ENCODE data around the gene TOR1B.
"Not testable (repeated sequence)": the region's sequence is repeated elsewhere in the genome, so short reads cannot be mapped to it uniquely, and the experiment has no call there.

The TOR1B gene

DNA sequence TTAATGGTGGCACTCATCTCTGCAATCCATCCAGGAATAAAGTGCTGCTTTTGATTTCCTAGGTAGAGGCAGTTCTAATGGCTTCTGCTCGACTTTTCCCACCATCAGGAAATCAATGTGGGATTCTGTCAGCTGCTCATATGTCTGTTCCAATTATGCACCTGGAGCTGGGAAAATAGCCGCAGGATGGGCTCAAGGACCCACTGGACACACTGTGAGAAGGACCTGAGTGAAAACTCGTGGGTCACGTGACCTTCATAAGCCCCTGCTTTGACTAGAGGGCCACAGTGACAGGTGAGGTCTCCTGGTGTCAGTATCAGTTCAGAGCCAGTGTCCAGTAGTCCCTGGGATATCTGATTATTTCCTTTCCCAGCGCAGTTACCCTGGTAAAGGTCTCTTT lies 32.2 kb upstream of the TOR1B start:
- TF ChIP-seq, protein P1, sequence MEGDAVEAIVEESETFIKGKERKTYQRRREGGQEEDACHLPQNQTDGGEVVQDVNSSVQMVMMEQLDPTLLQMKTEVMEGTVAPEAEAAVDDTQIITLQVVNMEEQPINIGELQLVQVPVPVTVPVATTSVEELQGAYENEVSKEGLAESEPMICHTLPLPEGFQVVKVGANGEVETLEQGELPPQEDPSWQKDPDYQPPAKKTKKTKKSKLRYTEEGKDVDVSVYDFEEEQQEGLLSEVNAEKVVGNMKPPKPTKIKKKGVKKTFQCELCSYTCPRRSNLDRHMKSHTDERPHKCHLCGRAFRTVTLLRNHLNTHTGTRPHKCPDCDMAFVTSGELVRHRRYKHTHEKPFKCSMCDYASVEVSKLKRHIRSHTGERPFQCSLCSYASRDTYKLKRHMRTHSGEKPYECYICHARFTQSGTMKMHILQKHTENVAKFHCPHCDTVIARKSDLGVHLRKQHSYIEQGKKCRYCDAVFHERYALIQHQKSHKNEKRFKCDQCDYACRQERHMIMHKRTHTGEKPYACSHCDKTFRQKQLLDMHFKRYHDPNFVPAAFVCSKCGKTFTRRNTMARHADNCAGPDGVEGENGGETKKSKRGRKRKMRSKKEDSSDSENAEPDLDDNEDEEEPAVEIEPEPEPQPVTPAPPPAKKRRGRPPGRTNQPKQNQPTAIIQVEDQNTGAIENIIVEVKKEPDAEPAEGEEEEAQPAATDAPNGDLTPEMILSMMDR (conservative IDR thresholded peaks at IDR 0.05; ENCODE audit: low read depth, low read length): no peak
- no peak overlapping the region for H3K4me3 ChIP-seq (ENCODE audit: low read length)
- DNase-seq (ENCODE audit: low read depth): no peak

DNA sequence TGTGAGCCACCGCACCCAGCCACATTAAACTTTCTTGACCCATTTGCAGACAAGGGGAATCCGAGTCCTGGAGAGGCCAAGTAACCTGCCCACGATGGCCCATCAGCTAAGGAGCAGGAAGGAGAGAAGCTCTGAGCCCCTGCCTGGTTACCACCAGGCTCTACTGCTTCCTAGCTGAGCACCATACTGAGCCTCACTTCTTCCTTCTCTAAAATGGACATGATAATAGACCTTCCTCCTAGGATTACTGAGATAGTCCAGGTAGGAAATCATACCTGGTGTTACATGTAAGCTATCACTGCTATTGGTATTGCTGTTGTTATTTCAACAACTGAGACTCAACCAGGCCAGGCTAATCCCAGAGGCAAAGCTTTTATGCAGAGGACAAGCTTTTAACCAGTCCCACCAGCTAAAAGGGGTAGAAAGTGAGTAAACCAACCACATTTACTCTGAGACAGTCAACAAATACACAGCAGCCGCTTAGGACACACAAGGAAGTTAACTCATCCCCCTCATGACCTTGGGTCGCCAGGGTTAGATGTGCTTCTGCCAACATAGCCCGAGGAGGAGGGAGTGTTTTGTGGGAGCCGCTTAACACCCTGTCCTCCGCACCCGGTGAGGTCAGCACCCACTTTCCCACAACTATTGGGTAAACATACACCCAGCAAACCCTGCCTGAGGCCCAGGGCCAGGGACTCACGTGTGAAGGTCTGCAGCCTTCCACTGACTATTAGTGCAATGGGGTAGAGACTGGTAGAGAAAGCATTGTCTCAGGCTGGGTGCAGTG lies 29.5 kb upstream of the TOR1B start:
- no peak for DNase-seq (ENCODE audit: low read depth)
- TF ChIP-seq, protein P1 (conservative IDR thresholded peaks at IDR 0.05; ENCODE audit: low read depth, low read length): no peak

DNA sequence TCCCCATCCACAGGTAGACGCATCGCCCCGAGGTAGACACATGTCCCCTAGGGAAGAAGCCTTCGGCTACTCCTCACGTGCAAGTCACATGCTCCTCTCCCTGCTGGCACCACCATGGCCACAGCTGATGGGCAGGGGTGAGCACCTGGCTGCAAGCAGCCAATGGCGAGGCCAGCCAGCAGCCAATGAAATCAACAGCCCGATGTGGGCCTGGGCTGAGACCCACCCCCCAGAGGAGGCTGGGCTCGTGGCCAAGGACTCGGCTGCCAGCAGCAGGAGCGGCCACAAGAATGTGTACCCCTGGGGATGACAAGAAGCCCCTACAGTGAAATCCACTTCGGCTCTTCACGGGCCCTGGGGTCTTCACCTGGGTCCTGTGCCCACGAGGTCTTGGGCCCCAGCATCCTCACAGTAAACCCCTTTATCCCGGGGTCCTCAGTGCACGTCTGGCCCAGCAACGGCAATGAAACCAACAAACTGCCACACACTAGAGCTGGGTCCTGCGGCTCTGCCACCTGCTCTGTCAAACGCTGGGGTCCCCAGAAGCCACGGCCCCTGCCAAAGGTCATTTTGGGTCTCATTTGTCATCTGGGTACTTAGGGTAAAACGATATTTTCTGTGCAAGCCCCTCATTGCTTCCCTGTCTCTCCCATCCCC lies 28.1 kb upstream of the TOR1B start:
- no peak overlapping the region for H3K4me3 ChIP-seq (ENCODE audit: low read length)
- DNase-seq (ENCODE audit: low read depth): no peak
- TF ChIP-seq, protein P1 (conservative IDR thresholded peaks at IDR 0.05; ENCODE audit: low read depth, low read length): no peak

More for the DNA sequence above, 29.5 kb upstream of the TOR1B start:
- H3K4me3 ChIP-seq (ENCODE audit: low read length): no peak overlapping the region

DNA sequence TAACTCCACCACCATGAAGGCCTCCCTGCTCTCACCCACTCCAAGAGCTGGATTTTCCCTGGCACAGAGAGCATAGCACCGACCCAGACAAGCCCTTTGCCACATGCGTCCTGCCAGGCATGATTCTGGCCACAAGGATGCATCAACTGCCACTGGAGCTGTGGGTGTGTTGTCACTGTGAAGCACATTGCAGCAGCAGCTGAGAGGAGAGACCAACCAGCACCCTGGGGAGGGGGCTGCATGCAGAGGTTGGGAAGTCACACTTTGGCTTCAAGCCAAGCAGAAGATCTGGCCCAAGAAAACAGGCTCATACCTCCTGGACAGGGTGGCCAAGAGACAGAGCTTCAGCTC lies 27.6 kb upstream of the TOR1B start:
- no peak for DNase-seq (ENCODE audit: low read depth)
- TF ChIP-seq, protein P1 (conservative IDR thresholded peaks at IDR 0.05; ENCODE audit: low read depth, low read length): no peak
- H3K4me3 ChIP-seq (ENCODE audit: low read length): no peak overlapping the region

DNA sequence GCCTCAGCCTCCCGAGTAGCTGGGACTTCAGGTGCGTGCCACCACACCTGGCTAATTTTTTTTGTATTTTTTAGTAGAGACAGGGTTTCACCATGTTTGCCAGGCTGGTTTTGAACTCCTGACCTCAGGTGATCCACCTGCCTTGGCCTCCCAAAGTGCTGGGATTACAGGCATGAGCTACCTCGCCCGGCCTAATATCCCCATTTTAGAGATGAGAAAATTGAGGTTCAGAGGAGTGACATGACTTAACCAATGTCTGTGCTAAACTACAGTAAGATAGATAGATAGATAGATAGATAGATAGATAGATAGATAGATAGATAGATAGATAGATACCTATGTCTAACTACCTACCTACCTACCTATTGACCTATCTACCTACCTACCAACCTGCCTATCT lies 26.9 kb upstream of the TOR1B start:
- H3K4me3 ChIP-seq (ENCODE audit: low read length); DNase-seq (ENCODE audit: low read depth): not testable (repeated sequence)

DNA sequence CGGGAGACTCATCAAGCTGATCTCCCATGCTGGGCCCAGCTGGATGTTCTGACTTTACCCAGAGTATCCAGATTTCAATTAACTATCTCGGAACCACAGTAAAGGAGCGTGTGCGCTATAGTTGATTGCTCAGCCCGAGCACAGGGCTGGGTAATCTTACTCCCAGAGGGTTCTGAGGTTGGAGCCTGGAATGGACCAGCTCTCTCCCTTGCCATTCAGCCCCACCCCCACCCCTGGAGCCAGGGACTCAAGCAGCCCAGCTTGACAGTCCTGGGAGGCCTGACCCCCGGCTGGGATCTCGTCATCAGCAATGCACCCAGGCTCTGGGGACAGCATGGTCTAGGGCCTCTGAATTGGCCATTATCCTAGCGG lies 26.4 kb upstream of the TOR1B start:
- H3K4me3 ChIP-seq (ENCODE audit: low read length): peak overlapping the region; percentile 20
- no peak for DNase-seq (ENCODE audit: low read depth)
- TF ChIP-seq, protein P1 (conservative IDR thresholded peaks at IDR 0.05; ENCODE audit: low read depth, low read length): no peak

DNA sequence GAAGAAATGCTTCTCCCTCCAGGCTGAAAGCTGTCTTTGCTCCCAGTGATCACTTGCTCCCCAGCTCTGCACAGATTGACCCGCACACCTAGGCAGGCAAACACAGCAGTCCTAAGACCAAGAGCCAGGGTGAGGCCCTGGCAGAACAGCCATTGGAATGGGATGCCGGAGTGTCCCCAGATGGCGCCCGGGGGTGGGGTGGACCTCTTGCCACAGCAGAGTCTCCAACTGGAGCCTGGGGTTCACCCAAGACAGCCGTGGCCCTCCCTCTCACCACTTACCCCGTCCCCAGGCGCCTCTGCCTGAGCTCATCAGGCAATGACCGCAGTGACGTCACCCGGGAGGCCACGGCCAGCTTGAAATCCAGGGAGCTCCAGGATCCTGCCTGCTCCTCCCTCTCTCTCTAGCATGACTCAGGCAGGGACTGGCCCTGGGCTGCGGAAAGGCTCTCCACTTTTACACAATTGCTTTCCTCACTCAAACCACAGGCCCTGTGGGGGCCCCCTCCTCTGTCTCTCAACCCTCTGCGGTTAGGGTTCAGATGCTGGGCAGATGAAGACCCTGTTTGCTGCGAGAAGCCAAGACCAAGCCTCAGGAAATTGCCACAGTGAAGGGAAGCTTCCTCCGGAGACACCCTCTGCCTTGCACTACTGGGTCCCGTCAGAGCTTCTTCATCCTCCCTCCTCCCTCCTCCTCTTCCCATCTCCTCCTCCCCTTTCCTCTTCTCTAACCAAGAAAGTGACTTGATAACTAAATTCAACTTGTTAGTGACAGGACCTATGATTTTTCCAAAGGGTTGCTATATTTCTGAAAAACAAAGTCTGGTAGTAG lies 25.8 kb upstream of the TOR1B start:
- DNase-seq (ENCODE audit: low read depth): peak; percentile 99
- TF ChIP-seq, protein P1 (conservative IDR thresholded peaks at IDR 0.05; ENCODE audit: low read depth, low read length): no peak
- peak overlapping the region; percentile 20 for H3K4me3 ChIP-seq (ENCODE audit: low read length)
